Gastrocnemius medialis (tissue), 4 donors: ENCODE measurements around the gene WDR41.

Source experiments
- CTCF ChIP-seq, 5 experiments: fragments of 450-650 bp in 3 of 5; fragments of 200-600 bp in 2 of 5; sonication (generic) in 2 of 5; IDR thresholded peaks in 4 of 5; conservative IDR thresholded peaks in 1 of 5; 1 replicate in 4 of 5; 2 replicates in 1 of 5; pipeline ENCODE4 v1.5.1; 2016 to 2019; ENCODE audit warnings: antibody characterized with exemption in 5 of 5, mild to moderate bottlenecking in 3 of 5, moderate library complexity in 3 of 5
- POLR2A ChIP-seq, 2 donors: fragments of 450-650 bp; IDR thresholded peaks; one replicate each; pipeline ENCODE4 v1.6.1; 2017; ENCODE audit warnings: antibody characterized with exemption in 2 of 2, mild to moderate bottlenecking in 2 of 2, moderate library complexity in 2 of 2

GRCh38 chr5:77444356-77444755, 47.8 kb downstream of the WDR41 start:
- TF ChIP-seq CTCF (IDR thresholded peaks at IDR 0.05 in 4 of 5, conservative IDR thresholded peaks at IDR 0.05 in 1 of 5) (no peak), POLR2A (IDR thresholded peaks at IDR 0.05) (no peak)
